AML-193 (cell line): Measurements from ENCODE around the gene HAAO.
"Not testable (repeated sequence)": the region's sequence is repeated elsewhere in the genome, so short reads cannot be mapped to it uniquely, and the experiment has no call there.

Experiments
- DNase-seq, 2 experiments: peaks; one replicate each; lab custom pipeline; 2025; lab: John Stamatoyannopoulos, UW

HAAO gene

GRCh38 chr2:42748840-42749239, 43.5 kb downstream of the HAAO start:
- no peak for DNase-seq

GRCh38 chr2:42747422-42747821, 45.0 kb downstream of the HAAO start:
- no peak for DNase-seq

- DNase-seq: no peak
Measured at GRCh38 chr2:42744545-42745082, 47.8 kb downstream of the HAAO start.

- no peak for DNase-seq
Measured at GRCh38 chr2:42743659-42743990, 48.8 kb downstream of the HAAO start.

GRCh38 chr2:42742740-42743658, 49.4 kb downstream of the HAAO start:
- no peak for DNase-seq

GRCh38 chr2:42741140-42741539, 51.2 kb downstream of the HAAO start:
- no peak for DNase-seq

GRCh38 chr2:42736598-42737322, 55.6 kb downstream of the HAAO start:
- DNase-seq: no peak

GRCh38 chr2:42733852-42734251, 58.5 kb downstream of the HAAO start:
- DNase-seq: no peak

GRCh38 chr2:42731316-42731715, 61.1 kb downstream of the HAAO start:
- DNase-seq: not testable (repeated sequence)

- DNase-seq: no peak
Measured at GRCh38 chr2:42726680-42727079, 65.7 kb downstream of the HAAO start.

GRCh38 chr2:42725657-42726056, 66.7 kb downstream of the HAAO start:
- DNase-seq: no peak

- DNase-seq: no peak
Measured at GRCh38 chr2:42724886-42725285, 67.5 kb downstream of the HAAO start.

GRCh38 chr2:42723465-42723864, 68.9 kb downstream of the HAAO start:
- no peak for DNase-seq

GRCh38 chr2:42722320-42723190, 69.8 kb downstream of the HAAO start:
- DNase-seq: peak; percentile 79 to 90

- no peak for DNase-seq
Measured at GRCh38 chr2:42721898-42722297, 70.5 kb downstream of the HAAO start.
